Naive thymus-derived CD4-positive, alpha-beta T cell (primary cell): ENCODE measurements around the gene WBP2NL. TPM values are rescaled to one million over a fixed set of nuclear protein-coding genes. Genes with fewer than 3 reads are reported as not detected.

Experiments used
- ATAC-seq: fragments of 150-1000 bp; cut with Tn5 transposase; 2 replicates; pipeline ENCODE4 v1.10.0; 2021; ENCODE audit warnings: mild to moderate bottlenecking, moderate library complexity
- CTCF ChIA-PET: fragments of 350-600 bp; sonication (Branson Sonifier 250); formaldehyde crosslinking; loops from one replicate; lab custom pipeline; 2021; ENCODE audit warnings: antibody characterized with exemption; lab: Charles Lee
- POLR2A ChIA-PET: fragments of 350-600 bp; sonication (Branson Sonifier 250); formaldehyde crosslinking; loops from one replicate; lab custom pipeline; 2021; ENCODE audit warnings: antibody characterized with exemption, inconsistent platforms; lab: Charles Lee
- DNase-seq, 9 donors: peaks; one replicate each; pipeline versions ENCODE4 v3.0.0 to v3.0.0-alpha.2; 2020 to 2022; ENCODE audit warnings: mixed read lengths in 1 of 9
- H3K27ac ChIP-seq: one replicate; pipeline ENCODE4 v1.7.0; 2013; ENCODE audit warnings: mild to moderate bottlenecking, low read depth, low read length, moderate library complexity
- H3K27me3 ChIP-seq, 2 donors: one replicate each; pipeline ENCODE4 v1.7.0; 2013; ENCODE audit warnings: low read length in 2 of 2, mild to moderate bottlenecking in 2 of 2, moderate library complexity in 2 of 2; ENCODE audit not compliant: control insufficient read depth in 2 of 2, insufficient read depth in 2 of 2
- H3K36me3 ChIP-seq, 3 experiments: 1 replicate in 2 of 3; 2 replicates in 1 of 3; pipeline ENCODE4 v1.7.0; 2013; ENCODE audit warnings: low read length in 3 of 3, mild to moderate bottlenecking in 3 of 3, moderate library complexity in 1 of 3; ENCODE audit not compliant: insufficient read depth in 3 of 3, control insufficient read depth in 2 of 3
- H3K4me1 ChIP-seq, 2 donors: one replicate each; pipeline ENCODE4 v1.7.0; 2013; ENCODE audit warnings: low read length in 2 of 2, mild to moderate bottlenecking in 2 of 2, moderate library complexity in 1 of 2; ENCODE audit not compliant: control insufficient read depth in 2 of 2, insufficient read depth in 2 of 2
- H3K4me3 ChIP-seq: 2 replicates; pipeline ENCODE4 v1.7.0; 2013; ENCODE audit warnings: mild to moderate bottlenecking, low read length
- H3K9me3 ChIP-seq, 3 experiments: 1 replicate in 2 of 3; 2 replicates in 1 of 3; pipeline ENCODE4 v1.7.0; 2013; ENCODE audit warnings: low read length in 3 of 3; ENCODE audit not compliant: control insufficient read depth in 2 of 3
- H3K27ac Mint-ChIP-seq, 9 donors: one replicate each; pipeline ENCODE4 v1.8.0; 2020 to 2022; ENCODE audit warnings: mixed read lengths in 9 of 9, mild to moderate bottlenecking in 8 of 9, moderate library complexity in 5 of 9, inconsistent platforms in 2 of 9
- H3K27me3 Mint-ChIP-seq, 5 donors: one replicate each; pipeline ENCODE4 v1.8.0; 2021 to 2022; ENCODE audit warnings: mixed read lengths in 5 of 5, mild to moderate bottlenecking in 1 of 5
- H3K36me3 Mint-ChIP-seq, 5 donors: one replicate each; pipeline ENCODE4 v1.8.0; 2020 to 2022; ENCODE audit warnings: mixed read lengths in 5 of 5, mild to moderate bottlenecking in 3 of 5, inconsistent platforms in 1 of 5
- H3K4me1 Mint-ChIP-seq, 7 donors: one replicate each; pipeline ENCODE4 v1.8.0; 2020 to 2022; ENCODE audit warnings: mixed read lengths in 7 of 7, mild to moderate bottlenecking in 3 of 7, inconsistent platforms in 1 of 7
- H3K4me3 Mint-ChIP-seq, 10 donors: one replicate each; pipeline ENCODE4 v1.8.0; 2020 to 2022; ENCODE audit warnings: mild to moderate bottlenecking in 10 of 10, mixed read lengths in 10 of 10, moderate library complexity in 6 of 10, inconsistent platforms in 2 of 10
- H3K9me3 Mint-ChIP-seq, 11 donors: one replicate each; pipeline ENCODE4 v1.8.0; 2020 to 2022; ENCODE audit warnings: mixed read lengths in 11 of 11, mild to moderate bottlenecking in 4 of 11, inconsistent platforms in 1 of 11, moderate library complexity in 1 of 11
- intact Hi-C, 2 donors: fragments of 100-400 bp; cut with micrococcal nuclease; formaldehyde crosslinking; loops; one replicate each; pipeline ENCODE4 v1.15.1; 2023
- polyA plus RNA-seq, 2 donors: library from polyadenylated mRNA; unstranded; fragments of 300-500 nt; fragmentation: Illumina TruSeq; gene quantifications; one replicate each; pipeline ENCODE4 v1.2.3, GENCODE V29; 2021
- total RNA-seq, 6 experiments: library from RNA in 5 of 6; stranded (reverse) in 5 of 6; gene quantifications; 1 replicate in 5 of 6; 2 replicates in 1 of 6; pipeline ENCODE4 v1.2.3 and lab custom pipeline; 2021 to 2026

Gene WBP2NL
- total and polyA plus RNA-seq, 7 experiments from 2014 or later, result 0.43 to 5.7 (median 2.7) TPM; not detected in 1

GRCh38 chr22:42074132-42074811, 75.7 kb downstream of the WBP2NL start, which contains the start of gene PHETA2:
TSS of gene PHETA2 (plus strand) at chr22:42074248. CDS start at chr22:42077294, 3,046 bp downstream.
- Mint-ChIP-seq H3K36me3 (peaks cover 0 to 3% (median 0%) of the 10 kb centered on the region in 5 donors), H3K27ac (peak within 1 kb of the TSS in 8 of 9 donors; percentile 65 to 86 (median 76)), H3K27me3 (no peaks in the 10 kb centered on the region), H3K4me1 (peaks cover 27 to 62% (median 47%) of the 10 kb centered on the region in 7 donors), H3K4me3 (peak within 1 kb of the TSS; percentile 66 to 86 (median 70)), H3K9me3 (no peaks in the 10 kb centered on the region)
- Histone ChIP-seq H3K27me3 (no peaks in the 10 kb centered on the region), H3K27ac (peak within 1 kb of the TSS; percentile 66), H3K4me1 (peaks cover 27 to 29% of the 10 kb centered on the region in 2 donors), H3K36me3 (peaks cover 0 to under 1% (median 0%) of the 10 kb centered on the region in 3 experiments), H3K9me3 (no peaks in the 10 kb centered on the region), H3K4me3 (peak within 1 kb of the TSS; percentile 49)
- CTCF ChIA-PET, result no interaction called here
- ATAC-seq (no peak), DNase-seq (peak in 8 of 9 donors; percentile 36 to 66 (median 48))
- POLR2A ChIA-PET, result interaction anchor here (1.4 to 3.9 kb wide), 3 partner anchors 8 to 370 kb away, joined by 4 to 21 read pairs (median 5); partner anchors contain the start of gene NDUFA6
- intact Hi-C loops, result loop anchor here (1.0 to 10.0 kb wide), 6 partner anchors 76 to 979 kb away; partner anchors contain the start of genes EP300 (in 1 of the 2), RANGAP1 (in 1 of the 2), SEPTIN3 (in 1 of the 2) and SNU13 (in 1 of the 2)

GRCh38 chr22:42074846-42075676, 76.5 kb downstream of the WBP2NL start:
- Histone ChIP-seq H3K4me1 (peaks cover 22 to 23% of the 10 kb centered on the region in 2 donors), H3K27ac (peak overlapping the region; percentile 66), H3K4me3 (peak overlapping the region; percentile 49), H3K9me3 (no peaks in the 10 kb centered on the region), H3K36me3 (peaks cover 0 to 6% (median 0%) of the 10 kb centered on the region in 3 experiments), H3K27me3 (no peaks in the 10 kb centered on the region)
- H3K4me1 Mint-ChIP-seq, result peaks cover 29 to 59% (median 46%) of the 10 kb centered on the region in 7 donors
- DNase-seq, result no peak
- CTCF ChIA-PET, result interaction anchor here (0.7 kb wide), 1 partner anchor 15 kb away, joined by 3 read pairs; the partner anchor contains the start of gene NDUFA6
- no peaks in the 10 kb centered on the region for H3K27me3 Mint-ChIP-seq
- H3K36me3 Mint-ChIP-seq, result peaks cover 0 to 3% (median 0%) of the 10 kb centered on the region in 5 donors
- POLR2A ChIA-PET, result interaction anchor here (0.6 to 3.9 kb wide), 10 partner anchors 8 to 294 kb away, joined by 3 to 21 read pairs (median 3); partner anchors contain the start of genes NDUFA6 and SREBF2
- no peak for ATAC-seq
- H3K9me3 Mint-ChIP-seq, result no peaks in the 10 kb centered on the region
- H3K27ac Mint-ChIP-seq, result peak overlapping the region in 7 of 9 donors; percentile 55 to 84 (median 67)
- H3K4me3 Mint-ChIP-seq, result peak overlapping the region; percentile 44 to 86 (median 63)
- intact Hi-C loops, result loop anchor here (1.0 to 10.0 kb wide), 6 partner anchors 77 to 980 kb away; partner anchors contain the start of genes EP300 (in 1 of the 2), RANGAP1 (in 1 of the 2), SEPTIN3 (in 1 of the 2) and SNU13 (in 1 of the 2)

GRCh38 chr22:42076764-42077485, 78.3 kb downstream of the WBP2NL start:
- H3K4me3 Mint-ChIP-seq, result peak overlapping the region in 3 of 10 donors; percentile 13 to 53 (median 13)
- H3K4me3 ChIP-seq, result no peak overlapping the region
- H3K27me3 ChIP-seq, result no peaks in the 10 kb centered on the region
- peak overlapping the region in 3 of 9 donors; percentile 4 to 51 (median 49) for H3K27ac Mint-ChIP-seq
- H3K4me1 Mint-ChIP-seq, result peaks cover 19 to 57% (median 44%) of the 10 kb centered on the region in 7 donors
- H3K9me3 ChIP-seq, result no peaks in the 10 kb centered on the region
- peaks cover 0 to 6% (median 3%) of the 10 kb centered on the region in 5 donors for H3K36me3 Mint-ChIP-seq
- no peaks in the 10 kb centered on the region for H3K9me3 Mint-ChIP-seq
- ATAC-seq, result no peak
- DNase-seq, result peak in 1 of 9 donors; percentile 17
- ChIA-PET POLR2A (interaction anchor here (1.2 to 5.0 kb wide), 4 partner anchors 10 to 78 kb away, joined by 3 to 136 read pairs (median 12); partner anchors contain the start of genes NDUFA6 and WBP2NL), CTCF (no interaction called here)
- H3K27ac ChIP-seq, result no peak overlapping the region
- H3K4me1 ChIP-seq, result peaks cover 10 to 20% of the 10 kb centered on the region in 2 donors
- peaks cover 0 to 6% (median 0%) of the 10 kb centered on the region in 3 experiments for H3K36me3 ChIP-seq
- H3K27me3 Mint-ChIP-seq, result no peaks in the 10 kb centered on the region
- intact Hi-C loops, result loop anchor here (10.0 kb wide), 3 partner anchors 242 to 982 kb away; partner anchors contain the start of genes EP300 (in 1 of the 2), SNU13 (in 1 of the 2) and SREBF2 (in 1 of the 2)

GRCh38 chr22:42077486-42078125, 79.0 kb downstream of the WBP2NL start:
- Histone ChIP-seq H3K27me3 (no peaks in the 10 kb centered on the region), H3K4me1 (peaks cover 10 to 20% of the 10 kb centered on the region in 2 donors), H3K4me3 (no peak overlapping the region), H3K9me3 (no peaks in the 10 kb centered on the region), H3K27ac (no peak overlapping the region), H3K36me3 (peaks cover 0 to 9% (median under 1%) of the 10 kb centered on the region in 3 experiments)
- intact Hi-C loops, result loop anchor here (2.0 to 10.0 kb wide), 5 partner anchors 111 to 983 kb away; partner anchors contain the start of genes CENPM (in 1 of the 2), EP300 (in 1 of the 2), SNU13 (in 1 of the 2) and SREBF2 (in 1 of the 2)
- H3K36me3 Mint-ChIP-seq, result peaks cover 0 to 11% (median 7%) of the 10 kb centered on the region in 5 donors
- peak overlapping the region in 6 of 9 donors; percentile 32 to 99 (median 98) for H3K27ac Mint-ChIP-seq
- DNase-seq, result no peak
- no peak for ATAC-seq
- POLR2A ChIA-PET, result interaction anchor here (3.5 to 5.0 kb wide), 3 partner anchors 8 to 366 kb away, joined by 26 to 136 read pairs (median 54); partner anchors contain the start of genes NAGA and NDUFA6
- H3K27me3 Mint-ChIP-seq, result no peaks in the 10 kb centered on the region
- peak overlapping the region in 3 of 10 donors; percentile 3 to 21 (median 13) for H3K4me3 Mint-ChIP-seq
- CTCF ChIA-PET, result interaction anchor here (2.1 kb wide), 1 partner anchor 367 kb away, joined by 6 read pairs; no protein-coding TSS in a partner anchor
- H3K9me3 Mint-ChIP-seq, result no peaks in the 10 kb centered on the region
- peaks cover 18 to 58% (median 45%) of the 10 kb centered on the region in 7 donors for H3K4me1 Mint-ChIP-seq
